Prostate gland (tissue), 2 donors: ENCODE results near the gene CTBP2. TPM values are rescaled to one million over a fixed set of nuclear protein-coding genes. Genes with fewer than 3 reads are reported as not detected.

Experiments
- DNase-seq: peaks from one replicate; pipeline ENCODE4 v3.0.0-alpha.2; 2019; ENCODE audit warnings: low spot score
- H3K27ac ChIP-seq, 2 donors: fragments of 200-600 bp; sonication (generic); 2 replicates each; pipeline ENCODE4 v1.5.1; 2017 to 2019
- H3K27me3 ChIP-seq: fragments of 200-600 bp; sonication (generic); replicated peaks from 2 replicates; pipeline ENCODE4 v1.5.1; 2019; ENCODE audit not compliant: insufficient read depth
- H3K36me3 ChIP-seq, 2 donors: fragments of 200-600 bp; sonication (generic); 1 replicate in 1 of 2; 2 replicates in 1 of 2; pipeline versions ENCODE4 v1.5.1 to v1.8.1; 2017 to 2019
- H3K4me1 ChIP-seq: fragments of 200-600 bp; sonication (generic); replicated peaks from 2 replicates; pipeline ENCODE4 v1.5.1; 2019
- H3K4me3 ChIP-seq, 2 donors: fragments of 200-600 bp; sonication (generic); 2 replicates each; pipeline ENCODE4 v1.5.1; 2017 to 2019
- H3K9me3 ChIP-seq: fragments of 200-600 bp; sonication (generic); 2 replicates; pipeline ENCODE4 v1.5.1; 2017
- POLR2A ChIP-seq: fragments of 450-650 bp; IDR thresholded peaks from one replicate; pipeline ENCODE4 v1.6.1; 2016; ENCODE audit warnings: antibody characterized with exemption, mild to moderate bottlenecking
- POLR2AphosphoS5 ChIP-seq: sonication (generic); formaldehyde crosslinking; IDR thresholded peaks from one replicate; pipeline ENCODE4 v1.6.1; 2017; ENCODE audit warnings: antibody characterized with exemption
- WGBS: methylation state at CpG from one replicate; pipeline ENCODE4 v1.1.5; 2018; 5-methylcytosine and 5-hydroxymethylcytosine counted together
- intact Hi-C: fragments of 100-400 bp; cut with DNase I; formaldehyde crosslinking; loops from one replicate; pipeline ENCODE4 v1.14.2; 2022
- total RNA-seq, 2 donors: library from RNA; depleted of rRNA; stranded (reverse); fragments of >200 nt; gene quantifications; one replicate each; pipeline ENCODE4 v1.1.0, GENCODE V29; 2016
- TF ChIP-seq, protein P1 (sequence below), 4 experiments: fragments of 200-600 bp in 2 of 4; fragments of 450-650 bp in 2 of 4; sonication (generic) in 2 of 4; IDR thresholded peaks; 1 replicate in 3 of 4; 2 replicates in 1 of 4; pipeline ENCODE4 v1.5.1; 2016 to 2019; ENCODE audit warnings: antibody characterized with exemption in 4 of 4, mild to moderate bottlenecking in 2 of 4, moderate library complexity in 2 of 4

CTBP2 gene
- total RNA-seq, 2 donors from 2014 or later: 70.2 to 89.7 TPM

DNA sequence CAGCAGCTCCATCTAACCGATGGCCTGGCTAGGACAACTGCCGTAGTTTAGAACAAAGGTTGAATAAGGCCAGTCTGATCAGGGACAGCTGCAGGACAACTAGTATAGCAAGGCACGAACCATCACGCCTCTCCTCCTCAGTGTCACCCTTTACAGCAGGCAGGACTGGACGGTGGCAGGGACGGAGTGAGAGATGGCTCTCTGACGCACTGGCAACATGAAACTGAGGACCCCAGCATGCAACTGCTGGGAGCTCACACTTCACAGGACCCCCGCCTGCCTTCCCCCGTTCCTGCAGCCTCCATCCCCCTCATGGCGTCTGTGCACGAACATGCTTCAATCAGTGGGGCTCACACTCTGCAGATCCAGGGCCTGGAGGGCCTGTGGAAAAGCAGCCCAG, 164.8 kb downstream of the CTBP2 start:
- Histone ChIP-seq H3K4me1 (peaks cover 29% of the 10 kb centered on the region), H3K36me3 (peaks cover 14 to 15% of the 10 kb centered on the region in 2 donors), H3K4me3 (no peak overlapping the region), H3K9me3 (no peaks in the 10 kb centered on the region), H3K27ac (peak overlapping the region in 1 of 2 donors; percentile 51), H3K27me3 (no peaks in the 10 kb centered on the region)
- 90% methylated on average over 11 of the region's 11 CpGs for WGBS
- intact Hi-C loops: loop anchor here (5.0 kb wide), 1 partner anchor 157 kb away; no protein-coding TSS in a partner anchor
- TF ChIP-seq POLR2A (no peak), POLR2AphosphoS5 (no peak)
- TF ChIP-seq, protein P1, sequence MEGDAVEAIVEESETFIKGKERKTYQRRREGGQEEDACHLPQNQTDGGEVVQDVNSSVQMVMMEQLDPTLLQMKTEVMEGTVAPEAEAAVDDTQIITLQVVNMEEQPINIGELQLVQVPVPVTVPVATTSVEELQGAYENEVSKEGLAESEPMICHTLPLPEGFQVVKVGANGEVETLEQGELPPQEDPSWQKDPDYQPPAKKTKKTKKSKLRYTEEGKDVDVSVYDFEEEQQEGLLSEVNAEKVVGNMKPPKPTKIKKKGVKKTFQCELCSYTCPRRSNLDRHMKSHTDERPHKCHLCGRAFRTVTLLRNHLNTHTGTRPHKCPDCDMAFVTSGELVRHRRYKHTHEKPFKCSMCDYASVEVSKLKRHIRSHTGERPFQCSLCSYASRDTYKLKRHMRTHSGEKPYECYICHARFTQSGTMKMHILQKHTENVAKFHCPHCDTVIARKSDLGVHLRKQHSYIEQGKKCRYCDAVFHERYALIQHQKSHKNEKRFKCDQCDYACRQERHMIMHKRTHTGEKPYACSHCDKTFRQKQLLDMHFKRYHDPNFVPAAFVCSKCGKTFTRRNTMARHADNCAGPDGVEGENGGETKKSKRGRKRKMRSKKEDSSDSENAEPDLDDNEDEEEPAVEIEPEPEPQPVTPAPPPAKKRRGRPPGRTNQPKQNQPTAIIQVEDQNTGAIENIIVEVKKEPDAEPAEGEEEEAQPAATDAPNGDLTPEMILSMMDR (IDR thresholded peaks at IDR 0.05): no peak
- DNase-seq: no peak

DNA sequence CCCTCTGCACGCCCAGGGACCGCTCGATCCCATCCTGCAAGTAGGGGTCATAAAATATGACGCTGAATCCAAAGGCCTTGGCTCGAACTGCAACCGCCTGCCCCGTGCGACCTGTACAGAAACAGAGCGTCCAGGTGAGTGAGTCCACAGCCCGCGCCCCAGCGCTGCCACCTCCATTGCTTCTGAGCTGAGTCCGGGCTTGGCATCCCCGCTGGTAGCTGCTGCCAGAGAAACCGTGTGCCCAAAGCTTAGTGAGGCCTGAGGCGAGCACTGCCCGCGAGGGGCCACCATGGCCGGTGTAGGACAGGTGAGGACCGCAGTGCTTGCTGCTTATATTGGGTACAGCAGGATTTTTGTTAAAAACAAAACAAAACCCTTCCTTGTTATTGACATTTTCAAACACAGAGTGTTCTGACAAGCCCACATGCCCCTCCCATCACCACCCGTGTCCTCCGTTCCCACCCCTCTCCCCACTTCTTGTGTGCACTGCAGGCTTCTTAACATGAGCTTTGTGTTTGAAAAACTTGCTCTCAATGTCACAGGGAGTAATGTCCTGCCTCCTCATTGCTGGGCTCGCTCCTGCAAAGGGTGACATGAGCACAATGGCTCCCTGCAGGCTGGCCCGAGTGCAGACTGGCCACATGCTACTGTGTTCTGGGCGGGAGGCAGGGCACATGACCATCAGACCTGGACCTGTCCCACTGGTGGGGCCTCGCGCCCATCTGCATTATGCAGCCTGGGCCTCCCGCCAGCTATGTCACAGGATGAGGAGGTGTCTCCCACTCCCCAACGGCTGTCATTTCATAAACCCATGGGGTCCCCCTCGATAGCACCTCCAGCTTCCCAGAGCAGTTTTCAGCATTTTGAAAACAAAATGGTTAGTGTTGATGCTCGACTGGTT, 165.5 kb downstream of the CTBP2 start:
- intact Hi-C loops: loop anchor here (5.0 kb wide), 1 partner anchor 157 kb away; no protein-coding TSS in a partner anchor
- H3K27ac ChIP-seq: peak overlapping the region in 1 of 2 donors; percentile 51
- no peaks in the 10 kb centered on the region for H3K9me3 ChIP-seq
- peaks cover 21% of the 10 kb centered on the region for H3K4me1 ChIP-seq
- no peaks in the 10 kb centered on the region for H3K27me3 ChIP-seq
- peak; percentile 30 for DNase-seq
- peaks cover 14 to 15% of the 10 kb centered on the region in 2 donors for H3K36me3 ChIP-seq
- H3K4me3 ChIP-seq: no peak overlapping the region
- TF ChIP-seq POLR2AphosphoS5 (peak; percentile 9), POLR2A (no peak)
- 66% methylated on average over 31 of the region's 31 CpGs for WGBS

DNA sequence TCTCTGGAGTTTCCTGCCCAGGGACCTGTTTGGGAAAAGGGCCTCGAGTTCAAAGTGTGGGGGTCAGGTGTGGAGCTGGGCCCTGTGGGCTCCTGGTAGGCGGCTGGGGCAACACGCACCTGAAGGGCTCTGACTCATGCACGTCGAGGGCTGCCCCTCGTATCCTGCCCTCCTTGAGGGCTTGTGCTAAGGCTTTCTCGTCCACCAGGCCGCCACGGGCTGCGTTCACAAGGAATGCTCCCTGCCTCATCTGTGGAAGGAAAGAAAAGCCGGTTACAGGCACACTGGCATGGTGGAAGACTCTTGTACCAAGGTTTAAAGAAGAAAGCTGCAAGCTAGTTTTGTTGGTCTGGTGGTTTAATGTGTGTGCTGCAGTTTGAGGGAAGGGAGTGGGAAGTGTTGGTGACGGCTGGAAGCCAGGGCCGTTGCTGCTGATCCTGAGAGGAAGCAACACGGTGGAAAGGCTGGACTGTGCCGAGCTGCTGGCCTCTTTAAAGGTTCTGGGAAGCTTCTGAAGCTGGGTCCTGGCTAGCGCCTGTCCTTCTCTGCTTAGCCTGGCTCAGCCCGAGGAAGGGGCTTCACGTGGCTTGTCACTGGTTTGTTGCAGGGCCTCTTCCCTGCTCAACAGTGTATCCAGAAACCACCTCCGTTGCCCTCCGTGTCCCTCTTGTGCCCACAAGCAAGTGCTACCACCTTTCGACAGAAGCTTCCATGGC, 166.5 kb downstream of the CTBP2 start:
- TF ChIP-seq POLR2A (no peak), POLR2AphosphoS5 (no peak)
- TF ChIP-seq, protein P1 (IDR thresholded peaks at IDR 0.05): no peak
- Histone ChIP-seq H3K27me3 (no peaks in the 10 kb centered on the region), H3K27ac (peak overlapping the region in 1 of 2 donors; percentile 51), H3K4me1 (peaks cover 12% of the 10 kb centered on the region), H3K9me3 (no peaks in the 10 kb centered on the region), H3K36me3 (peaks cover 14 to 15% of the 10 kb centered on the region in 2 donors), H3K4me3 (no peak overlapping the region)
- 85% methylated on average over 21 of the region's 21 CpGs for WGBS
- intact Hi-C loops: loop anchor here (2.0 kb wide), 1 partner anchor 67 kb away; no protein-coding TSS in a partner anchor
- no peak for DNase-seq

DNA sequence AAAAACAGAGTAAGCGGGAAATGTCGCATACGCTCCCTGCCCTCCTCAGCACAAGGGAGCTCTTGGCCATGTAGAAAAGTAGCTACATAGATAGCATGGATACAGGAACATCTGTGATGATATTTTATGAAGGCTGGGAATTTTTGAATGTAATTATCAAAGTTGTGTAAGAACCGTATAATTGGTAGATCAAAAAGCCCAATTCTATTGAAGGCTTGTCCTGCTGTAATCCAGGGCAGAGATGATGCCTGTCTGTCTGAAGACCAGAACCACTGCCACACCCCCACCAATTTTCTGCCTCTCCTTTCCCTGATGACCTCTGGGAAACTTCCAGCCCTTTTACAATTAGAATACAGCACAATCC, 167.0 kb downstream of the CTBP2 start:
- no peak overlapping the region for H3K4me3 ChIP-seq
- 97% methylated on average over 4 of the region's 4 CpGs for WGBS
- peak overlapping the region in 1 of 2 donors; percentile 51 for H3K27ac ChIP-seq
- no peak for TF ChIP-seq POLR2A
- no peak for TF ChIP-seq POLR2AphosphoS5
- no peaks in the 10 kb centered on the region for H3K27me3 ChIP-seq
- DNase-seq: no peak
- H3K36me3 ChIP-seq: peaks cover 14 to 15% of the 10 kb centered on the region in 2 donors
- H3K4me1 ChIP-seq: peaks cover 12% of the 10 kb centered on the region
- H3K9me3 ChIP-seq: no peaks in the 10 kb centered on the region
- intact Hi-C loops: loop anchor here (2.0 kb wide), 1 partner anchor 67 kb away; no protein-coding TSS in a partner anchor

DNA sequence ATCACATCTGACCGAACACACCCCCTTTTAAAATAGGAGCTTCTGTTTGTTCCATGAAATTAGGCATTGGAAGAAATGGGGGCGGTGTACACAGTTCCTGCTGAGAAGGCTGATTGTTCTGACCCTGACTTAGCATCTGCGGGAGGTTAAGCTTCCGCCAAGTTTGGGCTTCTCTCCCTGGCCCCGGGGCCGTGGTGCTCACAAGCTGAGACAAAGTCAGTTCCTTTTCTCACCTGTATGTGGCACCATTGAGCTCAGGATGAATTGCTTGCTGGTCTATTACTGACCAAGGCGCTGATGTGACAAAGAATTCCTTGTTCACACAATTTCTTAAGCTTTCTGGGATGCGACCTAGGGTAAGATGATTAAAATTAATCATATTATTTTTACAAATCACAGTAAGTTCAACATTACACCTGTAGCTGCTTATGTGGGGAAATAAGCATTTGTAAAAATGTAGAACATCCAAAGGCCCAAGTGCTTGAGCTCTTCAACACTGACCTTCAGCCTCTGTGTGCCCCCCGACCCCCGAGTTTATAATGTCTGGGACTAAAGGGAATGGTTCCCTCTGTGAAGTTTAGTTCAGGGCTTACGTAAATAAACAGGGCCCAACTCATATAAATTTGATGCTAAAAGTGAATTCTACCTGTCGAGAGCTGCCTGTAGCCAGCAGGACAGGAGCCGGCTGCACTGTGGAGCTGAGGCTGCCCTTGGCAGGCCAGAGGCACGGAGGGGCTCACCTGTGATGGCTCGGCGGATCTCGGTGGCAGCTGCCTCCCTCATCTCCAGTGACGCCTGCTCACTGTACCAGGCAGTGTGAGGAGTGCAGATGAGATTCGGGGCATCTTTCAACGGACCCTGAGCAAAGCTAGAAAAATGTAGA, 167.7 kb downstream of the CTBP2 start:
- TF ChIP-seq POLR2AphosphoS5: peak; percentile 79
- TF ChIP-seq, protein P1 (IDR thresholded peaks at IDR 0.05): peak; percentile 61 to 86 (median 80)
- TF ChIP-seq POLR2A: no peak

More for the DNA sequence above, 167.7 kb downstream of the CTBP2 start:
- Histone ChIP-seq H3K4me1 (peaks cover 12% of the 10 kb centered on the region), H3K27me3 (no peaks in the 10 kb centered on the region), H3K9me3 (no peaks in the 10 kb centered on the region), H3K4me3 (no peak overlapping the region), H3K36me3 (peaks cover 14 to 15% of the 10 kb centered on the region in 2 donors), H3K27ac (peak overlapping the region; percentile 36 to 51)
- intact Hi-C loops: loop anchor here (2.0 kb wide), 1 partner anchor 68 kb away; no protein-coding TSS in a partner anchor
- 67% methylated on average over 20 of the region's 20 CpGs for WGBS
- peak; percentile 73 for DNase-seq
